LoVo (cell line): Measurements from ENCODE around the gene GGTLC2.
"Not testable (repeated sequence)": the region's sequence is repeated elsewhere in the genome, so short reads cannot be mapped to it uniquely, and the experiment has no call there.

ENCODE experiments used
- DNase-seq: peaks from one replicate; pipeline ENCODE4 v3.0.0-alpha.2; 2016; ENCODE audit warnings: low spot score

The GGTLC2 gene

DNA sequence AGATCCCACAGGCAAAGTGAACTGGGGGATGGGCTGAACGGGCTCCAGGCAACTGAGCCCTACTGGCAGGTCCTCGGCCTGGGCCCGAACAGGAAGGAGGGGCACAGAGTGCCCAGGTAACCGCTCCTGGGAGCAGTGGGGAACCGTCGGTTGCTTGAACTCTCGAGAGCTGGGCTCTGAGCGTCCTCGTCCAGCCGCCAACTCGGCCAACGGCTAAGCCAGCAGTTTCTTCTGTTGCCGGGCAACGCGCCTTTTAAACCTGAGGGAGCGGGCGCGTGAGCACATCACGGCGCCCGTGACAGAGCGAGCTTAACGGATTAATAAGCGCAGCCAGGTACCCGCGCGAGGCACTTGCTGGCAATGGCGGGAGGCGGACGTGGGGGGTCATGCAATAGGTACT lies at the start of gene GGTLC2:
GGTLC2 (plus strand) TSS at position 301 of the 400 bp plus-strand sequence. CDS start 1,732 bp downstream, outside the sequence.
- DNase-seq = not testable (repeated sequence)

DNA sequence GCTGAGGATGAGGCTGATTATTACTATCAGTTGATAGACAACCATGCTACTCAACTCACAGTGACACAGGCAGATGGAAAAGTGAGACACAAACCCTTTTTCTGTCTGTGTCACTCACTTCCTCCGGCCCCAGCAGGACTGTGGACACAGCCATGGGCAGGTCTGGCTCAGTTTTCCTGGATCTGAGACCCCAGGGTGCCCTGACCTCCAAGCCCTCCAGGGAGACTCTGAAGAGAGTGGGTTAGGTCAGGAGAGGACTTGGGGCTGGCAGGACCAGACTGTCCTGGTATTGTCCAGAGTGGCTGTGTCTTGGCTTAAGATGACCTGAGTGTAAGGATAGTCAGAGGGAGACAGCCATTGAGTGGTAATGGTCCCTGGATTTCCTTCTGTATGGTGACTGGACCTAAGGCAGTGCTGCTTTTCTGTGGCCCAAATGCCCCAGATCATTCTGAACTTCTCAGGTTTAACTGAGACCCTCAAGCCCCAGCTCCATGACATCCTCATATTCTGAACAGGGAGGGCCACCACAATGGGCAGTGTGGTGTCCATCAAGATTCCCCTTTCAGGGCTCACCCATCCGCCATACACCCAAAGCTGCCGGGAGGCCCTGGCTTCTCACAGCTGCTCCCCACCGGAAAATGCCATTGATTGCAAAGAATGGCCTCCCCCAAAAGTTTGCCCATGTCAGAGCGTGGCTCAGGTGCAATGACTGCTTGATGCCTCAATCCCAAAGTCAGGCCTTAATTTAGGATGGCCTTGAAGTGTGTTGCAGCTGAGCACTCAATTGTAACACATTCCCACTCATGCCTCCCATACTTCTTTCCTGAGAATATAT lies 49.2 kb upstream of the GGTLC2 start:
- no peak for DNase-seq

DNA sequence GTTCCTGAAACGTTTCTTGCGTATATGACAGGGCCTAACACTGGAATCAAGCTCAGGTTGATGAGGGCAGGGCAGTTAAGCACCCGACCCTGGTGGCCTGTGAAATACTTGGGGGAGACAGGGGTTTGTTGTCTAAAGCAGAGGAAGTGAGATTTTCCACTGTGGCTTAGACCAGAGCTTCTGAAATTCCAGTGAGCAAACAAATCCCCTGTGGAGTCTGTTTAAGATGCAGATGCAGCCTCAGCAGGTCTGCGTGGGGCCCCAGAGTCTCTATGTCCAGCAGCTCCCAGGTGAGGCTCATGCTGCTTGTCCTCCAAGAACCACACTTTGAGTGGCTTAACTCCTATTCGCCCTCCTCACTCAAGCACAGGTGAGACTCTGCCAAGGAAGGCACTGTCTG lies 46.3 kb upstream of the GGTLC2 start:
- DNase-seq = no peak

DNA sequence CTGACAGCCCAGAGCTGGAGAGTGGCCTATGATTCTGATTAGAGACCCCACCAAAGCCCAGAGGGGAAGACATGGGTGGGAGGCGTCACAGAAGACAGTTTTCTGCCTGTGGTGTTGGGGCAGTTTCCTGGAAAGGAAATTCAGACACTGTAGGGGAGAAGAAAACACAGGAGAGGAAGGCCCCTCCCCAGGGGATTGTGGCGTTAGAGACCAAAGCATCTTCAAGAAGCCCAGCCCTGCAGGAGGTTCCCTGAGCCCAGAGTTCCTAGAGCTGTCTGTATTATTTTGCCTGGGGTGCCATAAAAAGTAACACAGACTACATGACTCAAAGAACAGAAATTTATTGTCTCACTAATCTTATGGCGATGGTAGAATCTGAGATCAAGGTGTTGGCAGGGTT lies 45.2 kb upstream of the GGTLC2 start:
- no peak for DNase-seq

- no peak for DNase-seq
These were observed 43.7 kb upstream of the GGTLC2 start for GRCh38 chr22:22600531-22601261.

DNA sequence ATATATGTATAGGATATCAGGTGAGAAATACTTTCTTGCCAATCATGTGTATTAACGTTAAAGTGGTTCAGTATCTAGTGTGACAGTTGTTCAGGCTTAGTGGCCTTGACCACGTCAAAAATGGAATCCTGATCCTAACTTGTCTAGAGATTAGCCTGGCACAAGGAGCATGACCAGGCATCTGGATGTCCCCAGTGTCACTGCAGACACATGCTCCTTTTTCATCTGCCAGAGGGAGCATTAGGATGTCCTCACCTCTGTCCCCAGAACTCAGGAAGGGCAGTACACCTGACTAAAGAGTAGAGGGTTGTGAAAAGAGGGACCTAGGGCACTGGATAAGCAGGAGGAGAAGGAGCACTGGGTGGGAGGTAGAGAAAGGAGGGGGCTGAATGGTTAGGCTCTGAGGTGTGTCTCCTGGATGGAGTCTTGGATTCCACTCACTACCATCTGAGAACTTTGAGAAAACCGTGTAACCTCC lies 40.9 kb upstream of the GGTLC2 start:
- DNase-seq = no peak

GRCh38 chr22:22604326-22605073 lies 39.9 kb upstream of the GGTLC2 start:
- DNase-seq = no peak

GRCh38 chr22:22605074-22605404 lies 39.4 kb upstream of the GGTLC2 start:
- no peak for DNase-seq

- DNase-seq = not testable (repeated sequence)
These were observed 36.4 kb upstream of the GGTLC2 start for GRCh38 chr22:22608022-22608421.

DNA sequence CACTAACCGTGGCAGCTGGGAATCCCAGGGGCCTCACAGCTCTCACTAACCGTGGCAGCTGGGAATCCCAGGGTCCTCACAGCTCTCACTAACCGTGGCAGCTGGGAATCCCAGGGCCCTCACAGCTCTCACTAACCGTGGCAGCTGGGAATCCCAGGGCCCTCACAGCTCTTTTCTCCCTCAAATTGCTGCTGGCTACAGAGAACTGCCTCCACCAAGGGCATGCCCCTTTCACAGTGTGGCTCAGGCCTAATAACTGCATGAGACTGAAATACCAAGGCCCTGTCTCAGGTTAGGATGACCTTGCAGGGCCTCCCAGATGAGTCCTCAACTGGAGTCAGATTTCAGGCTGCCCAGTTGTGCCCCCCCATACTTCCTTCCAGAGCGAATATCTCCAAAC lies 35.1 kb upstream of the GGTLC2 start:
- DNase-seq = no peak

- DNase-seq = no peak
These were observed 31.9 kb upstream of the GGTLC2 start for GRCh38 chr22:22612516-22612915.

DNA sequence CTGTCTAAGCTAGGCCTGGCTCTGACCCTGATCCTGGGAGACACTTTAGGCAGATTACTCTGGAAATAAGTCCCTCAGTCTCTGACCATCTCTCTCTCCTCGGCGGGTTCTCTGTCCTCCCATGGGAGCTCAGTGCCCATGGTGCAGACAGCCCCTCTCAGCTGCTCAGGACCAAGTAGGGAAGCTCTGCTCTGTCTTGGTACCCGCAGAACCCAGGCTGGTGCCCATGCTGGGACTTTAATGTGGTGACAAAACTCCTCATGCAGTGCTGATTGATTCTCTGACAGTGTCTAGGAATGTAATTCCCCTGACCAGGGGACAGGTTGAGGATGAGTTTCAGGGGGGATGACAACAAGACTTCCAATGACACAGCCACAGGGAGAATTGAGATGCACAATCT lies 30.3 kb upstream of the GGTLC2 start:
- no peak for DNase-seq

GRCh38 chr22:22616636-22617035 lies 27.8 kb upstream of the GGTLC2 start:
- DNase-seq = no peak

DNA sequence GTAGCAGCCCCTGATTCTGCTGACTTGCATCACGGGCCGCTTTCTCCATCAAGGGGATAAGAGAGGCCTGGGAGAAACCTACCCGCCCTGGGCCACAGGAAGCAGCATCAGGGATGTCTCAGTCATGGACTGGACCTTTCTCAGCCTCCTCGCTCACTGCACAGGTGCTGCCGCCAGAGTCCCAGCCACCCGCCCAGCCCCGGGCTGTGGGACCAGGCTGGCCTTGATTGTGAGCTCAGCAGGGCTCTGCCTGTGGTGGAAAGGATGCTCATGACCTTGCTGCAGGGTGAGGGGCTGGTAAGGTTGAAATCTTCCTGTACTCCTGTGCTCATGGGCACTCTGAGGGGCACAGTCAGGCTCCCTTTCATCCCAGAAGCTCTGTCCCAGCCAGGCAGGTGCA lies 26.0 kb upstream of the GGTLC2 start:
- no peak for DNase-seq

DNA sequence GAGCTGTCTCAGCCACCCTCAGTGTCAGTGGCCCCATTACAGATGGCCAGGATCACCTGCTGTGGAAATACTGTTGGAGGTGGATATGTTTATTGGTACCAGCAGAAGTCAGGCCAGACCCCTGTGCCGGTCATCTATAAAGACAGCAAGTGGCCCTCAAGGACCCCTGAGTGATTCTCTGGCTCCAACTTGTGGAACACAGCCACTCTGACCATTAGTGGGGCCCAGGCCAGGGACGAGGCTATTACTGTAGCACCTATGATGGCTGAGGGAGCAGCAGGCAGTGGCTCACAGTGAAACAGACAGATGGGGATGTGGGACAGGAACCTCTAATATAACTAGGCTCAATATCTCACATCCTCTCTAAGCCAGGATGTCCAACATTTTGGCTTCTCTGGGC lies 25.5 kb upstream of the GGTLC2 start:
- no peak for DNase-seq

GRCh38 chr22:22619765-22620414 lies 24.5 kb upstream of the GGTLC2 start:
- no peak for DNase-seq

GRCh38 chr22:22628546-22629495 lies 15.6 kb upstream of the GGTLC2 start:
- DNase-seq = not testable (repeated sequence)

DNA sequence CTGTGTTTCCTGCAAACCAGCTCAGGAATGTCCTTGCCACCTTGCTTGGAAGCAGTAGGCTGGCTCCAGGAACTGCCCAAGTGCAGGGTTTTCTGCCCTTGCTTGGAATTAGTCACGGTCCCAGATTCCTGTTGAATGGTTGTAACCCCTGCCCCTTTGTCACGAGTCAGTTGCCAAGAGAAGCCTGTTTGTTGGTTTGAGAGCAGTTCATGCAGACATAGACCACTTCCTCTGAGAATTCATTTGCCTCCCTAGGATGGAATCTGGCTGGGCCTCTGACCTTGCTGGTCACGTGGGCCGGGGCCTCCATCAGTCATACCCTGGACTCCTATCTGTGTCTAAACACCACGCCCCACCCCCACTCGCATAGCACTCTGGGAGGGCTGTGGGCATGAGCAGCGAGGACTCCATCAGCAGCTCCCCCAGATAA lies 13.2 kb upstream of the GGTLC2 start:
- not testable (repeated sequence) for DNase-seq

DNA sequence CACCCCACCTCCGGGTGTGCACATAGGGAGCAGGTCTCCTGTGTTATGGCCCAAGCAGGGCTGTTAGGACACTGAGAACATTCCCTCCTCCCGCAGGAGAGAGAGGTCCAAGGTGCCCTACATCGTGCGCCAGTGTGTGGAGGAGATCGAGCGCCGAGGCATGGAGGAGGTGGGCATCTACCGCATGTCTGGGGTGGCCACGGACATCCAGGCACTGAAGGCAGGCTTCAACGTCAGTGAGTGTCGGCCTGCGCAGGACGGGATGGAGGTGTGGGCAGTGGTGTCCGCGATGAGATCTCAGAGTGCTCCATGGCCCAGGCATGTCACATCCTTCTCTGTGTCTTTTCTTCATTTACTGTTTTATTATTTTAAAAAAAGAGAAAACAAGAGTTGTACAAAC lies 12.2 kb upstream of the GGTLC2 start:
- DNase-seq = not testable (repeated sequence)

GRCh38 chr22:22633533-22633932 lies 10.9 kb upstream of the GGTLC2 start:
- not testable (repeated sequence) for DNase-seq

DNA sequence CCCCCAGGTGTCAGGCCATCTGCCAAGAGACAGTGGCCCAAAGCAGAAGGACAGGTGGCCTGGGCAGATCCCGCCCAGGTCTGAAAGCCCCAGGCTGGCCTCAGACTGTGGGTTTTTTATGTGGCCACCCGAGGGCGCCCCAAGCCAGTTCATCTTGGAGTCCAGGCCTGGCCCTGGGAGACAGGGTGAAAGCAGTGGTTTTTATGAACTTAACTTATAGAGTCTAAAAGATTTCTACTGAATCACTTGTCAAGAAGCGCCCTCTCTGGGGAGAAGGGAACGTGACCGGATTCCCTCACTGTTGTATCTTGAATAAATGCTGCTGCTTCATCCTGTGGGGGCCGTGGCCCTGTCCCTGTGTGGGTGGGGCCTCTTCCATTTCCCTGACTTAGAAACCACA lies 8.2 kb upstream of the GGTLC2 start:
- not testable (repeated sequence) for DNase-seq
